ENCODE results near the gene STK33.

- no peak for TF ChIP-seq POLR2AphosphoS5 (IDR thresholded peaks at IDR 0.05; ENCODE audit: low read depth, low read length)
- TF ChIP-seq, protein P1, sequence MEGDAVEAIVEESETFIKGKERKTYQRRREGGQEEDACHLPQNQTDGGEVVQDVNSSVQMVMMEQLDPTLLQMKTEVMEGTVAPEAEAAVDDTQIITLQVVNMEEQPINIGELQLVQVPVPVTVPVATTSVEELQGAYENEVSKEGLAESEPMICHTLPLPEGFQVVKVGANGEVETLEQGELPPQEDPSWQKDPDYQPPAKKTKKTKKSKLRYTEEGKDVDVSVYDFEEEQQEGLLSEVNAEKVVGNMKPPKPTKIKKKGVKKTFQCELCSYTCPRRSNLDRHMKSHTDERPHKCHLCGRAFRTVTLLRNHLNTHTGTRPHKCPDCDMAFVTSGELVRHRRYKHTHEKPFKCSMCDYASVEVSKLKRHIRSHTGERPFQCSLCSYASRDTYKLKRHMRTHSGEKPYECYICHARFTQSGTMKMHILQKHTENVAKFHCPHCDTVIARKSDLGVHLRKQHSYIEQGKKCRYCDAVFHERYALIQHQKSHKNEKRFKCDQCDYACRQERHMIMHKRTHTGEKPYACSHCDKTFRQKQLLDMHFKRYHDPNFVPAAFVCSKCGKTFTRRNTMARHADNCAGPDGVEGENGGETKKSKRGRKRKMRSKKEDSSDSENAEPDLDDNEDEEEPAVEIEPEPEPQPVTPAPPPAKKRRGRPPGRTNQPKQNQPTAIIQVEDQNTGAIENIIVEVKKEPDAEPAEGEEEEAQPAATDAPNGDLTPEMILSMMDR (IDR thresholded peaks at IDR 0.05): no peak
- TF ChIP-seq, protein P2, sequence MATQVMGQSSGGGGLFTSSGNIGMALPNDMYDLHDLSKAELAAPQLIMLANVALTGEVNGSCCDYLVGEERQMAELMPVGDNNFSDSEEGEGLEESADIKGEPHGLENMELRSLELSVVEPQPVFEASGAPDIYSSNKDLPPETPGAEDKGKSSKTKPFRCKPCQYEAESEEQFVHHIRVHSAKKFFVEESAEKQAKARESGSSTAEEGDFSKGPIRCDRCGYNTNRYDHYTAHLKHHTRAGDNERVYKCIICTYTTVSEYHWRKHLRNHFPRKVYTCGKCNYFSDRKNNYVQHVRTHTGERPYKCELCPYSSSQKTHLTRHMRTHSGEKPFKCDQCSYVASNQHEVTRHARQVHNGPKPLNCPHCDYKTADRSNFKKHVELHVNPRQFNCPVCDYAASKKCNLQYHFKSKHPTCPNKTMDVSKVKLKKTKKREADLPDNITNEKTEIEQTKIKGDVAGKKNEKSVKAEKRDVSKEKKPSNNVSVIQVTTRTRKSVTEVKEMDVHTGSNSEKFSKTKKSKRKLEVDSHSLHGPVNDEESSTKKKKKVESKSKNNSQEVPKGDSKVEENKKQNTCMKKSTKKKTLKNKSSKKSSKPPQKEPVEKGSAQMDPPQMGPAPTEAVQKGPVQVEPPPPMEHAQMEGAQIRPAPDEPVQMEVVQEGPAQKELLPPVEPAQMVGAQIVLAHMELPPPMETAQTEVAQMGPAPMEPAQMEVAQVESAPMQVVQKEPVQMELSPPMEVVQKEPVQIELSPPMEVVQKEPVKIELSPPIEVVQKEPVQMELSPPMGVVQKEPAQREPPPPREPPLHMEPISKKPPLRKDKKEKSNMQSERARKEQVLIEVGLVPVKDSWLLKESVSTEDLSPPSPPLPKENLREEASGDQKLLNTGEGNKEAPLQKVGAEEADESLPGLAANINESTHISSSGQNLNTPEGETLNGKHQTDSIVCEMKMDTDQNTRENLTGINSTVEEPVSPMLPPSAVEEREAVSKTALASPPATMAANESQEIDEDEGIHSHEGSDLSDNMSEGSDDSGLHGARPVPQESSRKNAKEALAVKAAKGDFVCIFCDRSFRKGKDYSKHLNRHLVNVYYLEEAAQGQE (IDR thresholded peaks at IDR 0.05; ENCODE audit: insufficient read depth in 1 of 2, low read depth in 2 of 2, low read length in 1 of 2): no peak
Observed at GRCh38 chr11:8389029-8389996, 204.7 kb downstream of the STK33 start.

Measured in Panc1 (cell line).